CD4-positive, alpha-beta T cell treated with Interleukin-4 for 4 hours (primary cell): Measurements from ENCODE around the gene AMOTL1.
"Not testable (repeated sequence)": the region's sequence is repeated elsewhere in the genome, so short reads cannot be mapped to it uniquely, and the experiment has no call there.

ENCODE experiments used
- DNase-seq: peaks from one replicate; pipeline ENCODE4 v3.0.0-alpha.2; 2020

AMOTL1 gene

GRCh38 chr11:94825481-94825880 is 57.3 kb downstream of the AMOTL1 start:
- no peak for DNase-seq

- no peak for DNase-seq
These were observed 58.3 kb downstream of the AMOTL1 start for GRCh38 chr11:94826415-94826814.

- DNase-seq: no peak
These were observed 59.9 kb downstream of the AMOTL1 start for GRCh38 chr11:94828088-94828487.

GRCh38 chr11:94830722-94831510 is 62.8 kb downstream of the AMOTL1 start:
- no peak for DNase-seq

GRCh38 chr11:94831529-94831928 is 63.4 kb downstream of the AMOTL1 start:
- no peak for DNase-seq

GRCh38 chr11:94832604-94833235 is 64.6 kb downstream of the AMOTL1 start:
- DNase-seq: no peak

GRCh38 chr11:94834911-94835593 is 66.9 kb downstream of the AMOTL1 start:
- DNase-seq: no peak

GRCh38 chr11:94835594-94835927 is 67.4 kb downstream of the AMOTL1 start:
- no peak for DNase-seq

- DNase-seq: no peak
These were observed 69.2 kb downstream of the AMOTL1 start for GRCh38 chr11:94837317-94837716.

- DNase-seq: no peak
These were observed 70.0 kb downstream of the AMOTL1 start for GRCh38 chr11:94838027-94838731.

- DNase-seq: no peak
These were observed 72.1 kb downstream of the AMOTL1 start for GRCh38 chr11:94840209-94840608.

- no peak for DNase-seq
These were observed 75.9 kb downstream of the AMOTL1 start for GRCh38 chr11:94844031-94844430.

GRCh38 chr11:94845622-94846021 is 77.5 kb downstream of the AMOTL1 start:
- DNase-seq: no peak

GRCh38 chr11:94849839-94850238 is 81.7 kb downstream of the AMOTL1 start:
- no peak for DNase-seq

GRCh38 chr11:94851864-94852636 is 83.9 kb downstream of the AMOTL1 start:
- no peak for DNase-seq

- DNase-seq: not testable (repeated sequence)
These were observed 85.1 kb downstream of the AMOTL1 start for GRCh38 chr11:94853288-94853687.

- no peak for DNase-seq
These were observed 85.7 kb downstream of the AMOTL1 start for GRCh38 chr11:94853836-94854235.

- DNase-seq: no peak
These were observed 86.8 kb downstream of the AMOTL1 start for GRCh38 chr11:94854770-94855633.

GRCh38 chr11:94855666-94856065 is 87.5 kb downstream of the AMOTL1 start:
- DNase-seq: no peak

GRCh38 chr11:94856443-94856842 is 88.3 kb downstream of the AMOTL1 start:
- no peak for DNase-seq

- no peak for DNase-seq
These were observed 89.2 kb downstream of the AMOTL1 start for GRCh38 chr11:94857337-94857736.
